IMR-90 (cell line): ENCODE results near the gene PCDHB15. TPM values are rescaled to one million over a fixed set of nuclear protein-coding genes. Genes with fewer than 3 reads are reported as not detected.
"Not testable (repeated sequence)": the region's sequence is repeated elsewhere in the genome, so short reads cannot be mapped to it uniquely, and the experiment has no call there.

Experiments
- ATAC-seq: fragments of 200-7000 bp; cut with Tn5 transposase; 2 replicates; pipeline ENCODE4 v1.9.1; 2020; ENCODE audit warnings: low read depth, mild to moderate bottlenecking, moderate library complexity
- BruUV-seq: library from RNA; stranded (reverse); fragments of 400-500 nt; replicated peaks from 2 replicates; lab custom pipeline; 2021; lab: Mats Ljungman, UMichigan
- CTCF ChIA-PET: fragments of 300-600 bp; formaldehyde crosslinking; extraction: SDS; loops from one replicate; lab custom pipeline; 2021; ENCODE audit warnings: antibody characterized with exemption; lab: Yijun Ruan, JAX
- POLR2A ChIA-PET: fragments of 300-600 bp; sonication (Branson Sonifier 250); formaldehyde crosslinking; loops from one replicate; lab custom pipeline; 2022; ENCODE audit warnings: antibody characterized with exemption; ENCODE audit not compliant: unreplicated experiment; lab: Charles Lee
- DNase-seq: peaks from one replicate; pipeline ENCODE4 v3.0.0; 2013
- H2AFZ ChIP-seq: replicated peaks from 2 replicates; pipeline ENCODE3; 2013; ENCODE audit warnings: low read length, mild to moderate bottlenecking; ENCODE audit not compliant: poor library complexity
- H2AK5ac ChIP-seq: 2 replicates; pipeline ENCODE4 v1.6.1; 2013; ENCODE audit warnings: low read depth, low read length, inconsistent platforms
- H2AK9ac ChIP-seq: replicated peaks from 2 replicates; pipeline ENCODE3; 2013; ENCODE audit warnings: mild to moderate bottlenecking, low read depth, low read length, moderate library complexity; ENCODE audit not compliant: poor library complexity
- H2BK120ac ChIP-seq: 2 replicates; pipeline ENCODE4 v1.6.1; 2013; ENCODE audit warnings: low read depth, low read length, inconsistent platforms
- H2BK15ac ChIP-seq: 3 replicates; pipeline ENCODE4 v1.6.1; 2013; ENCODE audit warnings: low read depth, low read length, inconsistent platforms
- H2BK20ac ChIP-seq: 2 replicates; pipeline ENCODE4 v1.6.1; 2013; ENCODE audit warnings: low read depth, mild to moderate bottlenecking, inconsistent platforms, low read length, moderate library complexity
- H2BK5ac ChIP-seq: 2 replicates; pipeline ENCODE4 v1.6.1; 2013; ENCODE audit warnings: mild to moderate bottlenecking, low read depth, low read length, inconsistent platforms; ENCODE audit not compliant: poor library complexity, severe bottlenecking
- H3K14ac ChIP-seq: replicated peaks from 2 replicates; pipeline ENCODE4 v1.6.1; 2013; ENCODE audit warnings: low read depth, low read length, inconsistent platforms
- H3K18ac ChIP-seq: 2 replicates; pipeline ENCODE4 v1.6.1; 2013; ENCODE audit warnings: low read depth, low read length, control low read depth
- H3K23ac ChIP-seq: 2 replicates; pipeline ENCODE4 v1.6.1; 2013; ENCODE audit warnings: low read depth, low read length, inconsistent platforms
- H3K27ac ChIP-seq: 2 replicates; pipeline ENCODE4 v1.5.1; 2013; ENCODE audit warnings: mild to moderate bottlenecking, control low read depth, low read length; ENCODE audit not compliant: insufficient read depth
- H3K27me3 ChIP-seq: 2 replicates; pipeline ENCODE4 v1.6.1; 2013; ENCODE audit warnings: low read length; ENCODE audit not compliant: control insufficient read depth, insufficient read depth
- H3K36me3 ChIP-seq: 2 replicates; pipeline ENCODE4 v1.6.1; 2013; ENCODE audit warnings: low read length, mixed read lengths; ENCODE audit not compliant: control insufficient read depth, insufficient read depth
- H3K4ac ChIP-seq: 2 replicates; pipeline ENCODE4 v1.6.1; 2013; ENCODE audit warnings: low read depth, low read length, inconsistent platforms
- H3K4me1 ChIP-seq: 2 replicates; pipeline ENCODE4 v1.6.1; 2013; ENCODE audit warnings: low read length, mixed read lengths; ENCODE audit not compliant: control insufficient read depth, insufficient read depth
- H3K4me2 ChIP-seq: 2 replicates; pipeline ENCODE4 v1.6.1; 2013; ENCODE audit warnings: low read depth, mild to moderate bottlenecking, control low read depth, low read length, moderate library complexity
- H3K4me3 ChIP-seq: 2 replicates; pipeline ENCODE4 v1.5.1; 2013; ENCODE audit warnings: low read depth, mild to moderate bottlenecking, control low read depth, low read length, moderate library complexity; ENCODE audit not compliant: insufficient read depth
- H3K56ac ChIP-seq: 2 replicates; pipeline ENCODE4 v1.6.1; 2013; ENCODE audit warnings: low read length, inconsistent platforms; ENCODE audit not compliant: insufficient read depth; ENCODE audit errors: extremely low read depth
- H3K79me1 ChIP-seq, 2 experiments: 2 replicates each; pipeline ENCODE4 v1.6.1; 2013; ENCODE audit warnings: low read length in 2 of 2, inconsistent platforms in 1 of 2, low read depth in 1 of 2
- H3K9ac ChIP-seq: 2 replicates; pipeline ENCODE4 v1.6.1; 2013; ENCODE audit warnings: low read depth, low read length, control low read depth
- H3K9me1 ChIP-seq: 2 replicates; pipeline ENCODE4 v1.6.1; 2013; ENCODE audit warnings: low read length, inconsistent platforms; ENCODE audit not compliant: insufficient read depth
- H3K9me3 ChIP-seq: 2 replicates; pipeline ENCODE4 v1.6.1; 2013; ENCODE audit warnings: low read length; ENCODE audit not compliant: control insufficient read depth, insufficient read depth
- H4K20me1 ChIP-seq: 2 replicates; pipeline ENCODE4 v1.6.1; 2013; ENCODE audit warnings: low read length, inconsistent platforms; ENCODE audit not compliant: insufficient read depth
- H4K5ac ChIP-seq: 2 replicates; pipeline ENCODE4 v1.6.1; 2013; ENCODE audit warnings: mild to moderate bottlenecking, low read depth, low read length, control low read depth
- H4K8ac ChIP-seq, 2 experiments: 2 replicates each; pipeline ENCODE4 v1.6.1; 2013; ENCODE audit warnings: low read depth in 2 of 2, low read length in 2 of 2, control low read depth in 1 of 2, inconsistent platforms in 1 of 2
- H4K91ac ChIP-seq: 2 replicates; pipeline ENCODE4 v1.6.1; 2013; ENCODE audit warnings: low read depth, low read length, inconsistent platforms; ENCODE audit not compliant: insufficient read depth
- CTCF ChIP-seq: conservative IDR thresholded peaks from 2 replicates; pipeline ENCODE4 v1.5.1; 2012; ENCODE audit warnings: mild to moderate bottlenecking, low read depth, low read length, improper control_type of control experiment
- NFE2L2 ChIP-seq: fragments of 150-350 bp; IDR thresholded peaks from 2 replicates; pipeline ENCODE4 v1.6.1; 2016; ENCODE audit warnings: low read depth, mild to moderate bottlenecking, low read length
- RAD21 ChIP-seq: IDR thresholded peaks from 2 replicates; pipeline ENCODE4 v1.6.1; 2012; ENCODE audit warnings: low read length, improper control_type of control experiment
- RCOR1 ChIP-seq: IDR thresholded peaks from 2 replicates; pipeline ENCODE4 v1.6.1; 2012; ENCODE audit warnings: mild to moderate bottlenecking, low read length, improper control_type of control experiment; ENCODE audit not compliant: insufficient replicate concordance
- SMC3 ChIP-seq: fragments of 150-350 bp; IDR thresholded peaks from 2 replicates; pipeline ENCODE4 v1.6.1; 2016; ENCODE audit warnings: low read depth, mild to moderate bottlenecking, antibody characterized with exemption, low read length, moderate library complexity
- WGBS, 2 experiments: methylation state at CpG; one replicate each; pipeline versions ENCODE4 v1.1.5 to v1.1.7; 2013; ENCODE audit warnings: missing lambda C conversion rate in 2 of 2; ENCODE audit not compliant: insufficient read length in 1 of 2; ENCODE audit errors: extremely low coverage in 2 of 2; 5-methylcytosine and 5-hydroxymethylcytosine counted together
- dilution Hi-C: fragments of 300-500 bp; cut with HindIII; formaldehyde crosslinking; loops from one replicate; pipeline ENCODE4 v1.14.3; 2018; ENCODE audit warnings: low sequenced_read_pairs; ENCODE audit not compliant: unreplicated experiment
- in situ Hi-C: fragments of 300-500 bp; cut with MboI; formaldehyde crosslinking; loops from 3 replicates; pipeline ENCODE4 v1.14.3; 2019; ENCODE audit warnings: low sequenced_read_pairs, inconsistent platforms, mixed read lengths
- intact Hi-C: fragments of 100-400 bp; cut with micrococcal nuclease; formaldehyde crosslinking; loops from 2 replicates; pipeline ENCODE4 v1.10.0; 2022
- polyA plus RNA-seq, 3 experiments: library from polyadenylated mRNA; depleted of rRNA; stranded (reverse); fragments of >200 nt; gene quantifications; 2 replicates each; pipeline ENCODE4 v1.2.3, GENCODE V29; 2012; ENCODE audit warnings: low replicate concordance in 1 of 3
- total RNA-seq: library from RNA; depleted of rRNA; stranded (reverse); fragments of >200 nt; gene quantifications from 2 replicates; pipeline ENCODE4 v1.2.3, GENCODE V29; 2012

The PCDHB15 gene
- total and polyA plus RNA-seq, 2 of the 4 experiments (the other 2 are of a cell fraction), result 0.17 to 0.18 TPM

- Histone ChIP-seq H4K8ac (no peak overlapping the region), H3K36me3 (no peaks in the 10 kb centered on the region), H2BK15ac (no peak overlapping the region), H2BK20ac (no peak overlapping the region), H3K18ac (no peak overlapping the region), H3K9me1 (no peaks in the 10 kb centered on the region), H3K4me1 (no peaks in the 10 kb centered on the region), H3K23ac (no peak overlapping the region), H3K4ac (no peak overlapping the region), H3K56ac (no peak overlapping the region), H2AK5ac (no peak overlapping the region), H3K9me3 (peaks cover 30% of the 10 kb centered on the region), H2BK120ac (no peak overlapping the region), H2AFZ (no peak overlapping the region), H3K14ac (no peak overlapping the region), H3K4me2 (peak overlapping the region; percentile 31; the same call in 1 of the 2 replicates), H3K9ac (no peak overlapping the region), H3K79me1 (no peaks in the 10 kb centered on the region), H4K5ac (no peak overlapping the region), H2BK5ac (no peak overlapping the region), H4K20me1 (no peaks in the 10 kb centered on the region), H3K4me3 (peak overlapping the region; percentile 53), H3K27ac (no peak overlapping the region), H2AK9ac (no peak overlapping the region), H3K27me3 (no peaks in the 10 kb centered on the region), H4K91ac (no peak overlapping the region)
- ChIA-PET POLR2A (no interaction called here), CTCF (no interaction called here)
- in situ Hi-C loops (loop anchor here (10.0 kb wide), 1 partner anchor 331 kb away; no protein-coding TSS in a partner anchor), intact Hi-C loops (no loop called here), dilution Hi-C loops (no loop called here)
- no TSS peak for BruUV-seq
- TF ChIP-seq SMC3 (no peak), CTCF (peak; percentile 36; the same call in 1 of the 2 replicates), NFE2L2 (no peak), RCOR1 (no peak), RAD21 (peak; percentile 25; the same call in 1 of the 2 replicates)
- WGBS, 2 experiments, result 7% methylated on average over 3 of the region's 15 CpGs; no CpG with 5 or more reads in 1 of the 2 experiments
- DNase-seq (peak; percentile 3), ATAC-seq (no peak)
These were observed 11.0 kb upstream of the PCDHB15 start for GRCh38 chr5:141234109-141234667.

- in situ Hi-C loops, result loop anchor here (10.0 kb wide), 1 partner anchor 329 kb away; no protein-coding TSS in a partner anchor
- H3K4me2 ChIP-seq, H2BK120ac ChIP-seq, H3K9ac ChIP-seq, H4K91ac ChIP-seq, H2AK9ac ChIP-seq, H3K14ac ChIP-seq, H3K4me1 ChIP-seq, H4K5ac ChIP-seq, dilution Hi-C loops, H3K36me3 ChIP-seq, H2AFZ ChIP-seq, H3K56ac ChIP-seq, H3K27ac ChIP-seq, H3K27me3 ChIP-seq, BruUV-seq, H3K4ac ChIP-seq, H2BK15ac ChIP-seq, H3K4me3 ChIP-seq, DNase-seq, POLR2A ChIA-PET, ATAC-seq, H3K23ac ChIP-seq, CTCF ChIA-PET, H3K9me1 ChIP-seq, intact Hi-C loops, H4K8ac ChIP-seq, H2BK20ac ChIP-seq, H3K79me1 ChIP-seq, H2BK5ac ChIP-seq, H2AK5ac ChIP-seq, H3K18ac ChIP-seq, H4K20me1 ChIP-seq: not testable (repeated sequence)
- peaks cover 37% of the 10 kb centered on the region for H3K9me3 ChIP-seq
- 27% methylated on average over 8 of the region's 40 CpGs; no CpG with 5 or more reads in 1 of the 2 experiments for WGBS, 2 experiments
These were observed 9.3 kb upstream of the PCDHB15 start for GRCh38 chr5:141235922-141236321.
